Smooth muscle cell (in vitro differentiated cells): ENCODE results near the gene GPC3. TPM values are rescaled to one million over a fixed set of nuclear protein-coding genes. Genes with fewer than 3 reads are reported as not detected.

ENCODE experiments used
- DNase-seq: peaks from one replicate; lab custom pipeline; 2025; ENCODE audit not compliant: unreplicated experiment; lab: John Stamatoyannopoulos, UW
- H2AFZ ChIP-seq: fragments of 200-600 bp; sonication (generic); 2 replicates; pipeline ENCODE4 v1.6.0; 2016; ENCODE audit warnings: antibody characterized with exemption, low read depth, mild to moderate bottlenecking
- H3F3A ChIP-seq: fragments of 200-600 bp; sonication (generic); 2 replicates; pipeline ENCODE4 v1.6.0; 2017; ENCODE audit warnings: antibody characterized with exemption, low read depth
- H3K27ac ChIP-seq: fragments of 200-600 bp; sonication (generic); 2 replicates; pipeline ENCODE4 v1.5.1; 2016; ENCODE audit warnings: low read depth, mild to moderate bottlenecking
- H3K27me3 ChIP-seq: fragments of 200-600 bp; sonication (generic); 2 replicates; pipeline ENCODE4 v1.6.1; 2016; ENCODE audit warnings: low read depth, mild to moderate bottlenecking
- H3K36me3 ChIP-seq: fragments of 200-600 bp; sonication (generic); 2 replicates; pipeline ENCODE4 v1.5.1; 2016; ENCODE audit warnings: low read depth
- H3K4me1 ChIP-seq: fragments of 200-600 bp; sonication (generic); 2 replicates; pipeline ENCODE4 v1.5.1; 2016; ENCODE audit warnings: low read depth
- H3K4me2 ChIP-seq: fragments of 200-600 bp; sonication (generic); 2 replicates; pipeline ENCODE4 v1.6.0; 2016; ENCODE audit warnings: mild to moderate bottlenecking
- H3K4me3 ChIP-seq: fragments of 200-600 bp; sonication (generic); 2 replicates; pipeline ENCODE4 v1.5.1; 2016; ENCODE audit warnings: mild to moderate bottlenecking
- H3K79me2 ChIP-seq: fragments of 200-600 bp; sonication (generic); 2 replicates; pipeline ENCODE4 v1.6.0; 2016; ENCODE audit warnings: low read depth, mild to moderate bottlenecking
- H3K9ac ChIP-seq: fragments of 200-600 bp; sonication (generic); 2 replicates; pipeline ENCODE4 v1.6.0; 2016; ENCODE audit warnings: low read depth
- H3K9me3 ChIP-seq: fragments of 200-600 bp; sonication (generic); replicated peaks from 2 replicates; pipeline ENCODE4 v1.5.1; 2016; ENCODE audit warnings: low read depth
- H4K20me1 ChIP-seq: fragments of 200-600 bp; sonication (generic); 2 replicates; pipeline ENCODE4 v1.6.0; 2016; ENCODE audit warnings: low read depth
- CTCF ChIP-seq: fragments of 200-600 bp; sonication (generic); IDR thresholded peaks from 2 replicates; pipeline ENCODE4 v1.5.1; 2017; ENCODE audit warnings: borderline replicate concordance, mild to moderate bottlenecking, antibody characterized with exemption; ENCODE audit not compliant: insufficient read depth, poor library complexity, severe bottlenecking
- WGBS: methylation state at CpG from one replicate; pipeline ENCODE4 v1.1.7; 2016; ENCODE audit warnings: low lambda C conversion rate; 5-methylcytosine and 5-hydroxymethylcytosine counted together
- polyA plus RNA-seq: library from polyadenylated mRNA; unstranded; fragments of >200 nt; fragmentation: Nextera tagmentation; extraction: Ambion mirVana; gene quantifications from 2 replicates; pipeline ENCODE4 v1.2.1, GENCODE V29; 2016
- total RNA-seq: library from RNA; depleted of rRNA; stranded (reverse); fragments of >200 nt; gene quantifications from 2 replicates; pipeline ENCODE4 v1.2.3, GENCODE V29; 2014

GPC3 gene
- total and polyA plus RNA-seq, 2 experiments from 2014 or later: 120 to 191 TPM

GRCh38 chrX:133908223-133908955 lies 77.0 kb downstream of the GPC3 start:
- TF ChIP-seq CTCF: no peak
- Histone ChIP-seq H3K4me2 (no peak overlapping the region), H3K79me2 (no peaks in the 10 kb centered on the region), H3K9ac (no peak overlapping the region), H2AFZ (no peak overlapping the region), H3K9me3 (no peaks in the 10 kb centered on the region), H3F3A (no peaks in the 10 kb centered on the region), H3K27ac (no peak overlapping the region), H4K20me1 (no peaks in the 10 kb centered on the region), H3K36me3 (no peaks in the 10 kb centered on the region), H3K4me1 (peaks cover 10% of the 10 kb centered on the region), H3K27me3 (no peaks in the 10 kb centered on the region), H3K4me3 (no peak overlapping the region)
- WGBS: 63% methylated on average over 3 of the region's 3 CpGs
- DNase-seq: no peak

- H3K36me3 ChIP-seq: no peaks in the 10 kb centered on the region
- H3K4me3 ChIP-seq: no peak overlapping the region
- H3K4me1 ChIP-seq: peaks cover 2% of the 10 kb centered on the region
- H3K79me2 ChIP-seq: no peaks in the 10 kb centered on the region
- TF ChIP-seq CTCF: no peak
- H4K20me1 ChIP-seq: no peaks in the 10 kb centered on the region
- no peaks in the 10 kb centered on the region for H3K27me3 ChIP-seq
- DNase-seq: no peak
- no peak overlapping the region for H3K4me2 ChIP-seq
- no peak overlapping the region for H3K27ac ChIP-seq
- no peaks in the 10 kb centered on the region for H3K9me3 ChIP-seq
- H2AFZ ChIP-seq: no peak overlapping the region
- 66% methylated on average over 2 of the region's 2 CpGs for WGBS
- no peaks in the 10 kb centered on the region for H3F3A ChIP-seq
- no peak overlapping the region for H3K9ac ChIP-seq
Measured at GRCh38 chrX:133907606-133908005, 77.8 kb downstream of the GPC3 start.

- no peak for DNase-seq
- H3K4me2 ChIP-seq: no peak overlapping the region
- H3K9me3 ChIP-seq: no peaks in the 10 kb centered on the region
- H3K27ac ChIP-seq: no peak overlapping the region
- no peak overlapping the region for H3K9ac ChIP-seq
- H3K4me1 ChIP-seq: no peaks in the 10 kb centered on the region
- H3K79me2 ChIP-seq: no peaks in the 10 kb centered on the region
- H3K36me3 ChIP-seq: no peaks in the 10 kb centered on the region
- no peaks in the 10 kb centered on the region for H3F3A ChIP-seq
- no peak overlapping the region for H2AFZ ChIP-seq
- no peak overlapping the region for H3K4me3 ChIP-seq
- no peaks in the 10 kb centered on the region for H4K20me1 ChIP-seq
- no peak for TF ChIP-seq CTCF
- WGBS: 59% methylated on average over 3 of the region's 3 CpGs
- H3K27me3 ChIP-seq: no peaks in the 10 kb centered on the region
Measured at GRCh38 chrX:133905305-133905704, 80.1 kb downstream of the GPC3 start.

- no peaks in the 10 kb centered on the region for H3K36me3 ChIP-seq
- TF ChIP-seq CTCF: no peak
- no peak overlapping the region for H3K4me2 ChIP-seq
- H3F3A ChIP-seq: no peaks in the 10 kb centered on the region
- no peak for DNase-seq
- H3K4me1 ChIP-seq: no peaks in the 10 kb centered on the region
- H3K79me2 ChIP-seq: no peaks in the 10 kb centered on the region
- no peak overlapping the region for H2AFZ ChIP-seq
- no peaks in the 10 kb centered on the region for H3K9me3 ChIP-seq
- H3K4me3 ChIP-seq: no peak overlapping the region
- no peaks in the 10 kb centered on the region for H4K20me1 ChIP-seq
- WGBS: 73% methylated on average over 4 of the region's 4 CpGs
- no peak overlapping the region for H3K9ac ChIP-seq
- H3K27me3 ChIP-seq: no peaks in the 10 kb centered on the region
- no peak overlapping the region for H3K27ac ChIP-seq
Measured at GRCh38 chrX:133897593-133898163, 87.7 kb downstream of the GPC3 start.
